BE2C (cell line): ENCODE measurements around the gene MTG1.

ENCODE experiments used
- DNase-seq: peaks from one replicate; pipeline ENCODE4 v3.0.0-alpha.2; 2020
- H3K27me3 ChIP-seq: fragments of 250-450 bp; sonication (Bioruptor Pico); 2 replicates; pipeline ENCODE4 v1.5.1; 2020; ENCODE audit warnings: mild to moderate bottlenecking
- H3K36me3 ChIP-seq: fragments of 250-450 bp; sonication (Bioruptor Pico); 2 replicates; pipeline ENCODE4 v1.5.1; 2020; ENCODE audit warnings: mild to moderate bottlenecking
- H3K4me1 ChIP-seq: fragments of 250-450 bp; sonication (Bioruptor Pico); 2 replicates; pipeline ENCODE4 v1.5.1; 2020
- H3K4me3 ChIP-seq: 2 replicates; pipeline ENCODE4 v1.5.1; 2011; ENCODE audit warnings: low read depth, low read length
- H3K9me3 ChIP-seq: fragments of 250-450 bp; sonication (Bioruptor Pico); 2 replicates; pipeline ENCODE4 v1.5.1; 2020
- TF ChIP-seq, protein P1 (sequence below): IDR thresholded peaks from 2 replicates; pipeline ENCODE4 v1.5.1; 2012; ENCODE audit warnings: mild to moderate bottlenecking, low read depth, low read length

MTG1 gene

DNA sequence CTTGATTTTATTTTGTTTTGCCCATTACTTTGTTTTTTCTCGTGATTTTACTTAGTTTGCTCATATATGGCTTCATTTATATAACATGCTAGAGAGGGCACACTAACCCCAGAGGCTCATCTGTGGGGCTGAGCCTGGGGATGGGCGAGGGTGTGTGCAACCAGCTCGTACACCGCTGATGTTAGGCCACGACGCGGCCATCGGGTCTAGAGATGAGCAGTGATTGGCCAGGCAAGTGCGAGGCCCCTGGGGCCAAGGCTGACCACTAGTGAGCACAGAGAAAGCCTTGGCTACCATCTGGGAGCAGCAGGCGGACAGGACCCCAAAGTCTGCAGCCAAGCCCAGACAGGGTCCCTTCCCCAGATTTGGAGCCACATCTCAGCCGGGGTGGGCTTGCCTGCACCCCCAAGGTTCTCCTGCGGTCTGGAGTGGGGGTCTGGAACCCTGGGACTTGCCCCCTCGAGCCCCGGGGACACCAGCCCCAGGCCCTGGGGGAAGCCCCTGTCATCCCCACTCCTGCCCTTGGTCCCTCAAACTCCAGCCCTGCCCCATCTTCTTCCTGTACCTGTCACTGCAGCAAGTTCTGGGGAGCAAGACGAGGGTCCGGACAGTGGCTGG lies 39.9 kb upstream of the MTG1 start:
- Histone ChIP-seq H3K36me3 (no peaks in the 10 kb centered on the region), H3K27me3 (no peaks in the 10 kb centered on the region), H3K4me1 (no peaks in the 10 kb centered on the region), H3K9me3 (no peaks in the 10 kb centered on the region), H3K4me3 (no peak overlapping the region)
- DNase-seq, result no peak
- TF ChIP-seq, protein P1, sequence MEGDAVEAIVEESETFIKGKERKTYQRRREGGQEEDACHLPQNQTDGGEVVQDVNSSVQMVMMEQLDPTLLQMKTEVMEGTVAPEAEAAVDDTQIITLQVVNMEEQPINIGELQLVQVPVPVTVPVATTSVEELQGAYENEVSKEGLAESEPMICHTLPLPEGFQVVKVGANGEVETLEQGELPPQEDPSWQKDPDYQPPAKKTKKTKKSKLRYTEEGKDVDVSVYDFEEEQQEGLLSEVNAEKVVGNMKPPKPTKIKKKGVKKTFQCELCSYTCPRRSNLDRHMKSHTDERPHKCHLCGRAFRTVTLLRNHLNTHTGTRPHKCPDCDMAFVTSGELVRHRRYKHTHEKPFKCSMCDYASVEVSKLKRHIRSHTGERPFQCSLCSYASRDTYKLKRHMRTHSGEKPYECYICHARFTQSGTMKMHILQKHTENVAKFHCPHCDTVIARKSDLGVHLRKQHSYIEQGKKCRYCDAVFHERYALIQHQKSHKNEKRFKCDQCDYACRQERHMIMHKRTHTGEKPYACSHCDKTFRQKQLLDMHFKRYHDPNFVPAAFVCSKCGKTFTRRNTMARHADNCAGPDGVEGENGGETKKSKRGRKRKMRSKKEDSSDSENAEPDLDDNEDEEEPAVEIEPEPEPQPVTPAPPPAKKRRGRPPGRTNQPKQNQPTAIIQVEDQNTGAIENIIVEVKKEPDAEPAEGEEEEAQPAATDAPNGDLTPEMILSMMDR, result no peak

DNA sequence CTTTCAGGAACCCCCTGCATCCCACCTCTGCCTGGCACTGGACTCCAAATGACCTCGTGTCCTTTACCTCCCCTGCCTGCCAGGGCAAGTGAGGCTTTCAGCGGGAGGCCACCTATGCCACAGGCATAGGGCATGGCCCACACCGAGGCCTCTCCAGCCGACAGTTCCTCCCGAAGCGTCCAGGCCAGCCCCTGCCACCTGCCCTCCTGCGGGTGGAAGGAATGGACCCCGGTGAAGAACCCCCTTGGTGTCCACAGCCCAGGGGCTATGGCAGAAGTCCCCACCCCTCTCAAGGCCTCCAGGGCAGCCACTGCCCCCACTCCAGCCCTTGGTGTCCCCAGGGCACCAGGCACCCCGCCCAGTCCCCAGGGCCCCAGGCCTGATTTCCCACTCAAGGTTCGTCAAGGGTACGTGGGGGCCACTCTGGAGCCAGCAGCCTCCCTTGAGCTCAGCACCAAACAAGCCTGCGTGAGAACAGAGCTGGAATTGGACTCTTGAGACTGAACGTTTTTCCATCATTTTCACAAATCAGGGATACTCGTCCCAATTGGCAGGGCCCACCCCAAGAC lies 39.2 kb upstream of the MTG1 start:
- Histone ChIP-seq H3K4me1 (peaks cover 1% of the 10 kb centered on the region), H3K27me3 (no peaks in the 10 kb centered on the region), H3K36me3 (no peaks in the 10 kb centered on the region), H3K9me3 (no peaks in the 10 kb centered on the region), H3K4me3 (no peak overlapping the region)
- DNase-seq, result no peak
- TF ChIP-seq, protein P1, result no peak

DNA sequence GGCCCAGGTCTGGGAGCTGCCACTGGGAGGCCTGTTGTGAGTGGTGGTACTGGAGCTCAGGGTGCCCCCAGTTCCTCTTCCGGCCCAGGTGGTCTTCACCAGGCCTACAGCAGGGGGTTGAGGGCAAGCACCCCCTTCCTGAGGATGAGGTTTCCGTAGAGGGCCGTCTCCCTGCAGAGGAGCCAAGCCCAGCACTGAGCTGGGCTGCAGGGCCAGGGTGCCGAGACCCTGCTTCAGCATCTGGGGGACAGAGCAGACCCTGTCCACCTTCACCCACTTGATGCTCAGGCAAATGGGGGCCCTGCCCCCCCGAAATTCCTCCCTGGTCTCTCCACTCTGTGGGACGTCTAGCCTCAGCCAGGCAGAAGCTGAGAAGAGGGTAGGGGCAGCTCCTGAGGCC lies 38.7 kb upstream of the MTG1 start:
- Histone ChIP-seq H3K4me1 (peaks cover 6% of the 10 kb centered on the region), H3K27me3 (no peaks in the 10 kb centered on the region), H3K4me3 (no peak overlapping the region), H3K9me3 (no peaks in the 10 kb centered on the region), H3K36me3 (no peaks in the 10 kb centered on the region)
- TF ChIP-seq, protein P1, result no peak
- no peak for DNase-seq

DNA sequence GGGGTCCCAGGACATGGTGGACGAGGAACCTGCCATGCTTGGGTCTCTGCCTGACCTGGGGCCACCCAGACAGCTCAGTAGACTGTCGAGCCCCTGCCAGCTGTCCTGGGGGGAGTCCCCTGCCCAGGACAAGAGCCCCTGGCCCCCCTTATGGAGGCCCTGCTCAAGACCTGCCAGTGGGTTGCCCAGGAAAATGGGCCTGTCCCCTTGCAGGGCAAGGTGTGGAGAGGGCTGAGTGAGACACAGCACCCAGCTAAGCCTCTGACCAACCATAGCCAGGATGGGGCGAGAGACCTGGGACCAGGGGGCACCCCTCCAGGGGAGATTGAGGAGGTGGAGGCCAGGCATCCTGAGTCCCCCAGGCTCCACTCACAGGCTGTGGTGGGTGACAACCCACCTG lies 38.0 kb upstream of the MTG1 start:
- Histone ChIP-seq H3K4me3 (no peak overlapping the region), H3K36me3 (no peaks in the 10 kb centered on the region), H3K4me1 (peaks cover 6% of the 10 kb centered on the region), H3K9me3 (no peaks in the 10 kb centered on the region), H3K27me3 (no peaks in the 10 kb centered on the region)
- DNase-seq, result no peak
- TF ChIP-seq, protein P1, result no peak

DNA sequence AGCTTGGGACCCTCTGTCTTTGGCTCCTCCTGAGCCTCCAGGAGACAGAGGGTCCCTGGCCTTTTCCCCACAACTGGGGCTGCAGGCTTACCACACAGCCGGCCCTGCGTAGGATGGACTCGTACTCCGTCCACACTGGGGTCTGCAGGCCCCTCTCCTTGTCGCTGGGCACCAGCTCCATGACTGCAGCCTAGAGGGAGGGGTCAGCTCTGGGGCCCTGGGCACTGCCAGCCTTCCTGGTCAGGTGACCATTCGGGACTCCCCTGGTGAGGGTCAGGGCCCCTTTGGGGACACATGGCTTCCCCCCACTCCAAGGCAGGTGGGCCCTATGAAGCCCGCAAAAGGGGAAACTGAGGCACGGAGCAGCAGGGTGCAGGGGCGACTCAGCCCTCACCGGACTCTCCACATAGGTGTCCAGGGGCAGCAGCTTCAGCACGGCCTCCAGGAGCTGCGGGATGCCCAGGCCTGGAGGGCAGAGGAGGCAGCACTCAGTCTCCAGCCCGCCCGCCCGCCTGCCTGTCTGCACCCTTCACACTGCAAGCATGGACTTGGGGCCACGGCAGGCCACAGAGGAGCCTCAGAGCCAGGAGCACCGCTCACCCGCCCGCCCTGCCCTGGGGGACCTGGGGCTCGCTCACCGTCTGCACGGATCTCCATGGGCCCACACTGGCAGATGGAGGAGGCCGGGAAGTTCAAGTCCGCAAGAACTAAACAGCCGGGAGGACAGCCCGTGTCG lies 37.2 kb upstream of the MTG1 start:
- H3K36me3 ChIP-seq, result no peaks in the 10 kb centered on the region
- H3K4me1 ChIP-seq, result peaks cover 6% of the 10 kb centered on the region
- no peaks in the 10 kb centered on the region for H3K27me3 ChIP-seq
- peak overlapping the region; percentile 70 for H3K4me3 ChIP-seq
- TF ChIP-seq, protein P1, result no peak
- H3K9me3 ChIP-seq, result no peaks in the 10 kb centered on the region
- DNase-seq, result no peak
